Suprapubic skin (tissue), 3 donors: ENCODE data around the gene CASK.

Source experiments
- CTCF ChIP-seq, 2 donors: fragments of 200-600 bp in 1 of 2; fragments of 450-650 bp in 1 of 2; sonication (generic) in 1 of 2; IDR thresholded peaks; one replicate each; pipeline ENCODE4 v1.5.1; 2016 to 2019; ENCODE audit warnings: antibody characterized with exemption in 2 of 2, mild to moderate bottlenecking in 1 of 2, moderate library complexity in 1 of 2
- POLR2AphosphoS5 ChIP-seq, 3 donors: sonication (generic); formaldehyde crosslinking; IDR thresholded peaks; one replicate each; pipeline ENCODE4 v1.6.1; 2017; ENCODE audit warnings: antibody characterized with exemption in 3 of 3

- no peak for TF ChIP-seq POLR2AphosphoS5 (IDR thresholded peaks at IDR 0.05)
- no peak for TF ChIP-seq CTCF (IDR thresholded peaks at IDR 0.05)
Measured at GRCh38 chrX:41931591-41931990, 8.2 kb upstream of the CASK start.
